Spleen (tissue), 7 donors: ENCODE results near the gene OXT.

Source experiments
- CTCF ChIP-seq, 11 experiments: fragments of 200-600 bp in 7 of 11; fragments of 450-650 bp in 4 of 11; sonication (generic) in 4 of 11; IDR thresholded peaks in 8 of 11; conservative IDR thresholded peaks in 3 of 11; 1 replicate in 7 of 11; 2 replicates in 4 of 11; pipeline versions ENCODE4 v1.4.0 to v1.8.0; 2016 to 2021; ENCODE audit warnings: antibody characterized with exemption in 11 of 11, inconsistent platforms in 4 of 11, mild to moderate bottlenecking in 1 of 11
- POLR2A ChIP-seq, 3 donors: fragments of 450-650 bp; IDR thresholded peaks; one replicate each; pipeline ENCODE4 v1.5.1; 2017; ENCODE audit warnings: antibody characterized with exemption in 3 of 3, mild to moderate bottlenecking in 1 of 3
- POLR2AphosphoS5 ChIP-seq, 3 donors: sonication (generic); formaldehyde crosslinking; IDR thresholded peaks; one replicate each; pipeline ENCODE4 v1.5.1; 2017; ENCODE audit warnings: antibody characterized with exemption in 3 of 3
- donor health status: DM: no; HTN: no; CAD: no; lungs with moderate emphysema.
- donor health status: DM: no; HTN: no; CAD: no.
- donor health status: DM: no; HTN: no; CAD: no.

GRCh38 chr20:3046677-3047462 is 24.6 kb upstream of the OXT start:
- no peak for TF ChIP-seq POLR2A (IDR thresholded peaks at IDR 0.05)
- no peak for TF ChIP-seq CTCF (IDR thresholded peaks at IDR 0.05 in 8 of 11, conservative IDR thresholded peaks at IDR 0.05 in 3 of 11)
- TF ChIP-seq POLR2AphosphoS5 (IDR thresholded peaks at IDR 0.05), result no peak
